Measurements from ENCODE around the gene B3GALT2.
"Not testable (repeated sequence)": the region's sequence is repeated elsewhere in the genome, so short reads cannot be mapped to it uniquely, and the experiment has no call there.

Gene B3GALT2, protein sequence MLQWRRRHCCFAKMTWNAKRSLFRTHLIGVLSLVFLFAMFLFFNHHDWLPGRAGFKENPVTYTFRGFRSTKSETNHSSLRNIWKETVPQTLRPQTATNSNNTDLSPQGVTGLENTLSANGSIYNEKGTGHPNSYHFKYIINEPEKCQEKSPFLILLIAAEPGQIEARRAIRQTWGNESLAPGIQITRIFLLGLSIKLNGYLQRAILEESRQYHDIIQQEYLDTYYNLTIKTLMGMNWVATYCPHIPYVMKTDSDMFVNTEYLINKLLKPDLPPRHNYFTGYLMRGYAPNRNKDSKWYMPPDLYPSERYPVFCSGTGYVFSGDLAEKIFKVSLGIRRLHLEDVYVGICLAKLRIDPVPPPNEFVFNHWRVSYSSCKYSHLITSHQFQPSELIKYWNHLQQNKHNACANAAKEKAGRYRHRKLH

DNA sequence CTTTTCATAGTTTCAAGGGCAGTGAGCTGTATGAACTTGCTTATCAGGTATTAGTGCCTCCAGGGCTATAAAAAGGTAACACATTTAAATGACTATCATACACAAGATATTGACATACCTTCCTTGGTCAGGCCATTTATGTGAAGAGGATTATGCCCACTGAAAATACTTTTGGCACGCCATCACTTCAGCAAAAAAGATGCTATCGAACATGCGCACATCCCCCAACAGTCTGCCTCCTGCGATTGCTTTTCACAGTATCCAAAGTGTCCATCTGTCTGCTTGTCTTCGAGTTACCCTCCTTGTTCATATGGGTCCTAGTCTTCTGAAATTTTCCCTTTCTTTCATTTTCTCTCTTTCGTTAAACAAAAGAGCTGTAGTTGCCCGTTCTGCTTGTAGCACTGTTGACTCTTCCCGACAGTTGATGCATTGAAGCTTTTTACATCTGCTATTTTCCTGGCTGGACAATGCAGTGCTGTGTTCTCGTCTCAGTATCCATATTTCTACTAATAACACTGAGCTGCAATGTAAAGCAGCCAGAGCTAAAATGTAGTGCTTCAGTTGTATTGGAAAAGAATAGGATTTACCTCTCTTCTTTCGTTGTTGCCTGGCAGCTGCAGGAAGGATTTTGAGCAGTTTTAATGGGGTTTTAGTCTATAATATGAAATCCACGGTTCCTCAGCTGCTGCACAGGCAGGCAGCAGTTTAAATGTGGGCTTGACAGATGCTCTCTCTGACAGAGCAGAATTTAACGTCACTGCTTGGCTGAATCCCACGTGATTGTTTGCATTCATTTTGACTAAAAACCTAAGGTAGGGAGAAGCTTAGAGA is at the start of gene B3GALT2:
B3GALT2 (minus strand) TSS at position 713 of the 831 bp plus-strand sequence. CDS start 5,051 bp downstream, outside the sequence.
- no peaks in the 10 kb centered on the region for H3K27me3 ChIP-seq
- no peak within 1 kb of the TSS for H3K4me3 ChIP-seq (ENCODE audit: low read depth in 1 of 2, low read length in 1 of 2)
- H3K27ac ChIP-seq: peak within 1 kb of the TSS; percentile 6
- TF ChIP-seq, protein P1, sequence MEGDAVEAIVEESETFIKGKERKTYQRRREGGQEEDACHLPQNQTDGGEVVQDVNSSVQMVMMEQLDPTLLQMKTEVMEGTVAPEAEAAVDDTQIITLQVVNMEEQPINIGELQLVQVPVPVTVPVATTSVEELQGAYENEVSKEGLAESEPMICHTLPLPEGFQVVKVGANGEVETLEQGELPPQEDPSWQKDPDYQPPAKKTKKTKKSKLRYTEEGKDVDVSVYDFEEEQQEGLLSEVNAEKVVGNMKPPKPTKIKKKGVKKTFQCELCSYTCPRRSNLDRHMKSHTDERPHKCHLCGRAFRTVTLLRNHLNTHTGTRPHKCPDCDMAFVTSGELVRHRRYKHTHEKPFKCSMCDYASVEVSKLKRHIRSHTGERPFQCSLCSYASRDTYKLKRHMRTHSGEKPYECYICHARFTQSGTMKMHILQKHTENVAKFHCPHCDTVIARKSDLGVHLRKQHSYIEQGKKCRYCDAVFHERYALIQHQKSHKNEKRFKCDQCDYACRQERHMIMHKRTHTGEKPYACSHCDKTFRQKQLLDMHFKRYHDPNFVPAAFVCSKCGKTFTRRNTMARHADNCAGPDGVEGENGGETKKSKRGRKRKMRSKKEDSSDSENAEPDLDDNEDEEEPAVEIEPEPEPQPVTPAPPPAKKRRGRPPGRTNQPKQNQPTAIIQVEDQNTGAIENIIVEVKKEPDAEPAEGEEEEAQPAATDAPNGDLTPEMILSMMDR (IDR thresholded peaks at IDR 0.05): no peak
- peaks cover 0 to 3% of the 10 kb centered on the region in 2 experiments for H3K4me1 ChIP-seq (ENCODE audit: control insufficient read depth in 1 of 2, insufficient read depth in 1 of 2, low read depth in 1 of 2, low read length in 1 of 2)
- H3K36me3 ChIP-seq: no peaks in the 10 kb centered on the region
- H3K9me3 ChIP-seq: no peaks in the 10 kb centered on the region

DNA sequence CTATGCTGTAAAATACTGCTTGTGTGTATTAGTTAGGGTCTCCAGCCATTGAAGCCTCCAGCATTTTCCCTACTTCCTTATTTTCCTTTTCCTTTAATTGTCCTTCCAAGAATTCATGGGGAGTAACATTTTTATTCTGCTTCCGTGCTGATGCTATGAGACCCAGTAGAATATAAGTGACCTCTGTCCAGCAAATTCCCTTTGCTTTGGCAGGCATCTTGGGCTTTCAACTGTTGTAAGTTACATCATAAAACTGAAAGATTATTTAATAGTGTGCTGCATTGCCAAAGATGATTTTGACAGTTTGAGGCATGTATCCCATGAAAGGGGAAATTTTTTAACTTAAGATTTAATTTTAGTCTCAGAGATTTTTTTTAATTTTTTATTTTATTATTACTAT is 48.1 kb upstream of the B3GALT2 start:
- Histone ChIP-seq H3K9me3 (no peaks in the 10 kb centered on the region), H3K4me1 (ENCODE audit: control insufficient read depth in 1 of 2, insufficient read depth in 1 of 2, low read depth in 1 of 2, low read length in 1 of 2) (peaks cover 0 to 4% of the 10 kb centered on the region in 2 experiments), H3K27ac (no peak overlapping the region), H3K36me3 (peaks cover 37% of the 10 kb centered on the region), H3K4me3 (ENCODE audit: low read depth in 1 of 2, low read length in 1 of 2) (no peak overlapping the region), H3K27me3 (no peaks in the 10 kb centered on the region)
- TF ChIP-seq, protein P1 (IDR thresholded peaks at IDR 0.05): no peak

DNA sequence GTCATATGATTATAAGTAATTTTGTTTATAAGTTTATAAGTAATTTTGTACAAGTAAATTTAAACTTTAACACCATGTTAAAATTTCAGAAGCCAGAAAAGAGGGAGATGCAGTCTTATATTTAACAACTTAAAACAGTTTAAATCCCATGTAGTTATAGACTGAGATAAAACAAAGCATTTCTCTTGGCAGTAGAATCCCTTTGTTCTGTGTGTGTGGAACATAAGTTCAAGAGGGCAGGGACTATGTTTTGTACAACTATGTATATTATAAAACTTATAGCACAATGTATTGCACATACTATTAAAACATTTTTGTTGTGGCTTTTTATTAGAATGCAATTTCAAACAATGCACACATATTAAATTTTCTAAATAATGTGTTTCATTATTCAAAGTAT is 44.7 kb upstream of the B3GALT2 start:
- H3K4me1 ChIP-seq (ENCODE audit: control insufficient read depth in 1 of 2, insufficient read depth in 1 of 2, low read depth in 1 of 2, low read length in 1 of 2); H3K4me3 ChIP-seq (ENCODE audit: low read depth in 1 of 2, low read length in 1 of 2); H3K27me3 ChIP-seq; H3K27ac ChIP-seq; H3K9me3 ChIP-seq: not testable (repeated sequence)
- H3K36me3 ChIP-seq: peaks cover 13% of the 10 kb centered on the region

DNA sequence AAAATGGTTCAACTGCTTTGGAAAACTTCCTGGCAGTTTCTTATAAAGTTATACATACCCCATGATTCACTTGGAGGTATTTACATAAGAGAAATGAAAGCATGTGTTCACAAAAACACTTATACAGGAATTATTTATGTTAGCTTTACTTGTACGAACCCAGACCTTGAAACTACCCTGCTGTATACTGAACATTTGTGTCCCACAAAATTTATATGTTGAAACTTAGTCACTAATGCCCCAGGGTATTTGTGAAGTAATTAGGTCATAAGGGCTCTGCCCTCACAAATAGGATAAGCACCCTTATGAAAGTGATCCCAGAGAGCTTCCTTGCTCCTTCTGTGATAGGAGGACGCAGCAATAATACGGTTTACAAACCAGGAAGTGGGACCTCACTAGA is 42.7 kb upstream of the B3GALT2 start:
- Histone ChIP-seq H3K36me3 (peaks cover 13% of the 10 kb centered on the region), H3K27me3 (no peaks in the 10 kb centered on the region), H3K4me3 (ENCODE audit: low read depth in 1 of 2, low read length in 1 of 2) (no peak overlapping the region), H3K27ac (no peak overlapping the region), H3K4me1 (ENCODE audit: control insufficient read depth in 1 of 2, insufficient read depth in 1 of 2, low read depth in 1 of 2, low read length in 1 of 2) (no peaks in the 10 kb centered on the region), H3K9me3 (no peaks in the 10 kb centered on the region)
- TF ChIP-seq, protein P1 (IDR thresholded peaks at IDR 0.05): no peak

DNA sequence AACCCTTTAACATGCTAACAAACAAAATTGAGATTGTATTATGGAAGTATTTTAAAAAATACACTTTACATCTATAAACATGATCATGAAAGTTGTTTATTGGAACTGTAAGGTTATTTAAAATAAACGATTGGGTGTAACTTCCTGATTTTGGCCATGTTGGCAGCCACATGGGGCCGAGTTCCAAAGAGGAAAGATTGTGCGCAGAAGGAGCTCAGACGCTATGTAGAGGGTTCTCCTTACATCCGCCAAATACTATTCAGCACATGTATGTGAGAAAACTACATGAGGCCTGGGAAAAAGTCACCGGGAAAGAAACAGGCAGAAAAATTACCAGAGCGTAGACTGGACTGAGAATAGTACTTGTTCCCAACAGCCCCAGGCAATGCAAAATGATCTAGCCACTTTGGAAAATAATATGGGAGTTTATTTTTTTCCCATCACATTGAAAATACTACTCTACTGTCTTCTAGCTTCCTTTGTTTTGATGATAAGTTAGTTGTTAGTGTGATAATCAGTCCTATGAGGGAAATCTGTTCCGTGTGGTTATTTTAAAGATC is 35.7 kb upstream of the B3GALT2 start:
- Histone ChIP-seq H3K4me1 (ENCODE audit: control insufficient read depth in 1 of 2, insufficient read depth in 1 of 2, low read depth in 1 of 2, low read length in 1 of 2) (no peaks in the 10 kb centered on the region), H3K36me3 (peaks cover 18% of the 10 kb centered on the region), H3K27me3 (no peaks in the 10 kb centered on the region), H3K27ac (no peak overlapping the region), H3K9me3 (no peaks in the 10 kb centered on the region), H3K4me3 (ENCODE audit: low read depth in 1 of 2, low read length in 1 of 2) (no peak overlapping the region)
- TF ChIP-seq, protein P1 (IDR thresholded peaks at IDR 0.05): no peak
